ENCODE results near the gene TM2D3.
"Not testable (repeated sequence)": the region's sequence is repeated elsewhere in the genome, so short reads cannot be mapped to it uniquely, and the experiment has no call there.

TM2D3 gene

DNA sequence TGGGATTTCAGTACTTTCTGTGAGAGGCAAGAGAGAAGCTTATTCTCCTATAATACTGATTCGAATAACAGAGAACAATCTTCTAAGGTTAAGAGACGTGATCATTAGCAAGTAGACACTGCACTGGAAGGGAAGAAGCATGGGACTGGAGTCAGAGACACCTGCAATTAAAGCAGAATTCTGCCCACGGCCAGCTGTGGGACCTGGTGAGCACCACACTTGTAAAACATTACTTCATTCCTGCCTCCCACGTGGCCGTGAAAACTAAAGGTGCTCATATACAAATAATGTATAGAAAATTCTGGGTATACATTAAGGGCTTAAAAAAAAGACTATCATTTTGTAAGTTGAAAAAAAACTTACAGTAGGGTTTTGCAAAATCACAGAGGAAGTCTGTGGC is 2.0 kb downstream of the TM2D3 start:
- no peaks in the 10 kb centered on the region for H3K9me3 ChIP-seq (ENCODE audit: low read length)
- H3K4me1 ChIP-seq (ENCODE audit: insufficient read depth, low read length): peaks cover 15% of the 10 kb centered on the region
- no peak overlapping the region for H2AFZ ChIP-seq (ENCODE audit: low read depth, low read length)
- no peaks in the 10 kb centered on the region for H3K27me3 ChIP-seq (ENCODE audit: insufficient read depth, low read length)
- H3K36me3 ChIP-seq (ENCODE audit: insufficient read depth, low read length): peaks cover 30% of the 10 kb centered on the region
- peak overlapping the region; percentile 54 for H3K4me3 ChIP-seq (ENCODE audit: low read length)

DNA sequence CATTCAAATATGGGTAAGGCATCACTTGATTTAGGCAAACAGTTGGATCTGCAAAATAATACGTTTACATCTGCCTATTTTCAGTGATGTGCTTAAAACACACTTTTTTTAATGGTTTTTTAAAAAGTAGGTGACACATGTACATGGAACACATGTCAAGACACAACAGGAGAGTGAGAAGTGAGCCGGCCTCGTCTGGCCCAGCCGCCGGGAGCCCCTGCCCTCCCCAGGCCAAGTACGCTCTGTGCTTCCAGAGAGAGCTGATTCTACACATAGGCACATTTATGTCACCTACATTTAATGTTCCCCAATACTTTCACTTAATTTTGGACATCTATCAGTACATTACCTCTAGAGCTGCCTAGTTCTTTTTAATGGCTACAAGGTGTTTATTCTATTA is 3.8 kb downstream of the TM2D3 start:
- no peaks in the 10 kb centered on the region for H3K9me3 ChIP-seq (ENCODE audit: low read length)
- H3K36me3 ChIP-seq (ENCODE audit: insufficient read depth, low read length): peaks cover 44% of the 10 kb centered on the region
- H3K27me3 ChIP-seq (ENCODE audit: insufficient read depth, low read length): no peaks in the 10 kb centered on the region
- peaks cover 15% of the 10 kb centered on the region for H3K4me1 ChIP-seq (ENCODE audit: insufficient read depth, low read length)
- H3K4me3 ChIP-seq (ENCODE audit: low read length): no peak overlapping the region
- H2AFZ ChIP-seq (ENCODE audit: low read depth, low read length): no peak overlapping the region

DNA sequence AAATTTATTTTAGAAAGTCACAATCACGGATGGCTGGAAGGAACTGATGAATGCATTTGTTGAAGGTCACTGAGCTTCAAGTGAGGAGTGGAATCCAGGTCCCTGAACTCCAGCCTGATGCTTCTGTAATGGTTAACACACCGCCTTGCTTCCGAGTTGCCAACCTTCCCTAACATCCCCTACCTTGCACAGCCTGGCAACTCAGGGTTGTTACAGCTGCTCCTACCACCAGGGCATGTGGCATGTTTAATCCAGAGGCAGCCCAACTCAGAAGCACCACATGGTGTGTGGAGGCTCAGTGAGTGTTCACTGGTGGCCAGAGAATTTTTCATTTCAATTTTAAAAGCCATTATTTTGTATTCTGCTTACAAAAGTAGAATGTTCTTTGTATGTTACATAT is 4.9 kb downstream of the TM2D3 start:
- Histone ChIP-seq H3K4me1 (ENCODE audit: insufficient read depth, low read length) (peaks cover 15% of the 10 kb centered on the region), H3K27me3 (ENCODE audit: insufficient read depth, low read length) (no peaks in the 10 kb centered on the region), H3K4me3 (ENCODE audit: low read length) (no peak overlapping the region), H3K36me3 (ENCODE audit: insufficient read depth, low read length) (peaks cover 52% of the 10 kb centered on the region), H3K9me3 (ENCODE audit: low read length) (no peaks in the 10 kb centered on the region), H2AFZ (ENCODE audit: low read depth, low read length) (no peak overlapping the region)

DNA sequence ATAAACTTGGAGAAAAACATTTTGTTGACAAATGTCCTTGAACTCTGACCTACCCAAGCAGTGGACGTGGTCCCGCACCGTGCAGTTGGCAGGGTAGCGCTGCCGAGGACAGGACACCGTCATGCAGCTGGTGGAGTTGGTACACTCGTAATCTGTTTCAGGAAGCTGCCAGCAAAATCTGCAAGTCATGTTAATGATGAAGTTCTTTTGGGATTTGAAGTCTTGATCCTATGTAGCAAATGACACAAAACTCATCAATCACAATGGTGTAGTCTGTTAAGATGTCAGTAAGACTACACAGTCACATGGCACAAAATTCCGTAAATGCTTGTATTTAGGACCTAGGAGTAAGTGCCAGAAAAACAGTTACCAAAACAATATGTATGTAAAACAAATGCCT is 5.5 kb downstream of the TM2D3 start:
- H3K27me3 ChIP-seq (ENCODE audit: insufficient read depth, low read length): no peaks in the 10 kb centered on the region
- no peak overlapping the region for H3K4me3 ChIP-seq (ENCODE audit: low read length)
- H3K4me1 ChIP-seq (ENCODE audit: insufficient read depth, low read length): peaks cover 18% of the 10 kb centered on the region
- H3K9me3 ChIP-seq (ENCODE audit: low read length): no peaks in the 10 kb centered on the region
- no peak overlapping the region for H2AFZ ChIP-seq (ENCODE audit: low read depth, low read length)
- H3K36me3 ChIP-seq (ENCODE audit: insufficient read depth, low read length): peaks cover 57% of the 10 kb centered on the region

DNA sequence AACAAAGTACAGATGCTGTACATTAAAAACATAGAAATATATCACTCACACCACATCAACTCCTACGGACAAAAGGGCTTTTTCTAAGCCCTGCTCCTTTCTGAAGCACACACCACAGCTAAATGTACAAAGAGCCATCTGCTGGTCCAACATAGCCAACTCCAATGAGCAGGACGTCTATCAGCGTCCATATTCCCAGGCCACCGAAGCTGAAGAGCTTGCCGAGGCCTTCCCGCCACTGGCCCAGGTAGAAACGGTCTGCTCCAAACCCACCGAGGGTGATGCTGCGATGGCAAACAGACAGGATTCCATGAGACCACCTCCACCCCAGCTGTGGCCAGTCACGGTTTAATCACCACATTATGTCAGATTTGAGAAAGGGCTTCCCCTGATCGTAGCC is 9.8 kb downstream of the TM2D3 start:
- Histone ChIP-seq H2AFZ (ENCODE audit: low read depth, low read length) (no peak overlapping the region), H3K4me1 (ENCODE audit: insufficient read depth, low read length) (peaks cover 3% of the 10 kb centered on the region), H3K4me3 (ENCODE audit: low read length) (no peak overlapping the region), H3K9me3 (ENCODE audit: low read length) (no peaks in the 10 kb centered on the region), H3K36me3 (ENCODE audit: insufficient read depth, low read length) (peaks cover 66% of the 10 kb centered on the region), H3K27me3 (ENCODE audit: insufficient read depth, low read length) (no peaks in the 10 kb centered on the region)

DNA sequence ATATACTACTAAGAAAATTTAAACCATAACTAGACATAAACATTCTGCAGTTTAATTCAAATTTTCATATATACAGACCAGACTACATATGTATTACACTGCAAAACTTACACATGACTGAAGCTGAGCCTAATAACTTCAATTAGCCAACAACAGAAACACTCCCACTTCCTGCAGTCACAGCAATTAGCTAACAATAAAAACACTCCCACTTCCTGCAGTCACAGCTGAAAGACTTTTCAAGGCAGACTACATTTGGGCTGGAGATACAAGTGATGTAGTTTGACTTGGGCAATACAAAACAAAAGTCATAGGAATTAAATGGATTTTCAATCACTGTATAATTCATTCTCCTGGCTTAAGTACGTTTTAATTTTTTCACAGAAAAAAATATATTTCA is 10.3 kb downstream of the TM2D3 start:
- H3K27me3 ChIP-seq (ENCODE audit: insufficient read depth, low read length): no peaks in the 10 kb centered on the region
- H3K9me3 ChIP-seq (ENCODE audit: low read length): no peaks in the 10 kb centered on the region
- peaks cover 62% of the 10 kb centered on the region for H3K36me3 ChIP-seq (ENCODE audit: insufficient read depth, low read length)
- no peak overlapping the region for H3K4me3 ChIP-seq (ENCODE audit: low read length)
- peaks cover 3% of the 10 kb centered on the region for H3K4me1 ChIP-seq (ENCODE audit: insufficient read depth, low read length)
- no peak overlapping the region for H2AFZ ChIP-seq (ENCODE audit: low read depth, low read length)

DNA sequence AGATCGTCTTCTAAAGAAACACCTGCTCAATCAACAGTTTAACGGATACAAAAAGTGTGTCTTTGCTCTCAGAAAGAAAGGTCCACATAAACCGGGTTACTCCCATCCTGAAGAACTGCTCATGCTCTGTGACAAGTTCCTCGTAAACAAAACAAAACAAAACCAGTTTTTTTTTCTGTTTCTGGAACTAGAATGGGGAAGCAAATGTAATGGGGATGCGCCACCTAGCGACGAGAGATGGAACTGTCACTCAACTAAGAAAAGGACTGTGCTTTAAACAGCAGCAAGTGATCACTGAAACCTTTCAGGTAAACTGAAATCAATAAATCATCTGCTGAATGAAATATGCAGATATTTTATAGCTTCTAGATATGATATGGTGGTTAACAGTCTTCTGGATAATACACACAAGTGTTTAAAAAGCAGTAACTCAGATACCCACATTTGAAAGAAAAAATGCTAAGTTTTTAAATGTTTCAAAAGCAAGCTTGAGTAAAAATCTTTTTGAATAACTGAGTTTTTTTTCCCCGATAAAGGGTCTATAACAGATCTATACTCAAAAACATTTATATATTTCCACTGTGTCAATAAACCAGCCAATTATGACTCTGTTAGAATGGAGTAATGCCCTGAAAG is 10.9 kb downstream of the TM2D3 start:
- H3K4me1 ChIP-seq (ENCODE audit: insufficient read depth, low read length): peaks cover 3% of the 10 kb centered on the region
- H2AFZ ChIP-seq (ENCODE audit: low read depth, low read length): no peak overlapping the region
- no peak overlapping the region for H3K4me3 ChIP-seq (ENCODE audit: low read length)
- H3K36me3 ChIP-seq (ENCODE audit: insufficient read depth, low read length): peaks cover 55% of the 10 kb centered on the region
- H3K27me3 ChIP-seq (ENCODE audit: insufficient read depth, low read length): no peaks in the 10 kb centered on the region
- no peaks in the 10 kb centered on the region for H3K9me3 ChIP-seq (ENCODE audit: low read length)

DNA sequence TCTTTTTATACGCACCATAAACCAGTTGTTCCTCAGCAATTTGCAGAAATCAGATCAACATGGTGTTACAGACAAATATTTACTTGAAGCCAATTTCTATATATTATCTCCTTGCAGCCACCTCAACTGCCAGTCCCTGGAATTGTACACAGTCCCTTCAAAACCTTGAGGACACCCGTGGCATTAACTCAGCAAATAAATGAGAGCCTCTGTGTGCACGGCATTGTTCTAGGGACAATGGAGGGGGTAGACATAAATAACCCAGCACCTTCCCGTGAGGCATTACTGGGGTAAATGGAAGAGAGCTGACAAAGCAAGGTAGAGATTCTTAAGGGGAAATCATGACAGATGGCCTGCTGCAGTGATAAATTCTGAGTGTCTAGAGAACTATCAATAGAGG is 12.5 kb downstream of the TM2D3 start:
- H3K27me3 ChIP-seq (ENCODE audit: insufficient read depth, low read length): no peaks in the 10 kb centered on the region
- H2AFZ ChIP-seq (ENCODE audit: low read depth, low read length): no peak overlapping the region
- H3K36me3 ChIP-seq (ENCODE audit: insufficient read depth, low read length): peaks cover 41% of the 10 kb centered on the region
- H3K4me1 ChIP-seq (ENCODE audit: insufficient read depth, low read length): peaks cover 3% of the 10 kb centered on the region
- H3K9me3 ChIP-seq (ENCODE audit: low read length): no peaks in the 10 kb centered on the region
- no peak overlapping the region for H3K4me3 ChIP-seq (ENCODE audit: low read length)

DNA sequence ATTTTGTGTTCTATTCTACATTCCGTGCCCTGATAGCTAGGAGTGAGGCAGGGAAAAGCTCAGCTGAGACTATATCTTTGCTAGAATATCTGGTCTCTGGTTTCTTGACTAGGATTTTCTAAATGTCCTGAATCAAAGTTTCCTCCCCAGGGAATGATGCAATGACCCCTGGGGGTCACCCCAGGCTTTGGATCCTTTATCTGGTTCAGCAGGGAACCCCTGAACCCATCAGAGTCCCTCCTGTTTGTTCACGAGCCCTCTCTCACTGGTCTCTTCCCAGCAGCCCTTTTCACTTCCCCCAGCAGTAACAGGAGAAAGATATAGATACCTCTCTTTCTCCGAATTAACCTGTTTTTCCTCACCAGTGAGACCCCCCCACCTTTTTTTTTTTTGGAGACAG is 14.3 kb downstream of the TM2D3 start:
- H3K9me3 ChIP-seq (ENCODE audit: low read length): no peaks in the 10 kb centered on the region
- no peak overlapping the region for H3K4me3 ChIP-seq (ENCODE audit: low read length)
- H3K27me3 ChIP-seq (ENCODE audit: insufficient read depth, low read length): no peaks in the 10 kb centered on the region
- peaks cover 32% of the 10 kb centered on the region for H3K36me3 ChIP-seq (ENCODE audit: insufficient read depth, low read length)
- H2AFZ ChIP-seq (ENCODE audit: low read depth, low read length): no peak overlapping the region
- peaks cover 3% of the 10 kb centered on the region for H3K4me1 ChIP-seq (ENCODE audit: insufficient read depth, low read length)

DNA sequence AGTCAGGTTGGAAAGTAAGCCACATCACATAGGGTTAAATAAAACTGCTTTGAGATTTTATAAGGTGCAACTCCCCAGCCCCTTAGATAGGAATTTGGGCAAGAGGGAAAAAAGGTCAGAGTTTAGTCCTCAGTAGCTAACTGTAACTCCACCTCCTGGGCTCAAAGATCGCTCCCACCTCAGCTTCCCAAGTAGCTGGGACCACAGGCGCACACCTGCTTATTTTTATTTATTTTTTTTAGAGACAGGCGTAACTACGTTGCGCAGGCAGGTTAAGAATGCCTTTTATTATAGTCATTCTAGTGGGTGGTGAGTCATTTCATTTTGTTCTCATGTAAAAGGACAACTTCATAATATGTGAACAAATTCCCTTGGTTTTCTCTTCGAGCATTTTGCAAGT is 14.7 kb downstream of the TM2D3 start:
- Histone ChIP-seq H3K9me3 (ENCODE audit: low read length) (no peaks in the 10 kb centered on the region), H3K27me3 (ENCODE audit: insufficient read depth, low read length) (no peaks in the 10 kb centered on the region), H3K4me1 (ENCODE audit: insufficient read depth, low read length) (peaks cover 3% of the 10 kb centered on the region), H3K36me3 (ENCODE audit: insufficient read depth, low read length) (peaks cover 29% of the 10 kb centered on the region), H2AFZ (ENCODE audit: low read depth, low read length) (no peak overlapping the region), H3K4me3 (ENCODE audit: low read length) (no peak overlapping the region)

DNA sequence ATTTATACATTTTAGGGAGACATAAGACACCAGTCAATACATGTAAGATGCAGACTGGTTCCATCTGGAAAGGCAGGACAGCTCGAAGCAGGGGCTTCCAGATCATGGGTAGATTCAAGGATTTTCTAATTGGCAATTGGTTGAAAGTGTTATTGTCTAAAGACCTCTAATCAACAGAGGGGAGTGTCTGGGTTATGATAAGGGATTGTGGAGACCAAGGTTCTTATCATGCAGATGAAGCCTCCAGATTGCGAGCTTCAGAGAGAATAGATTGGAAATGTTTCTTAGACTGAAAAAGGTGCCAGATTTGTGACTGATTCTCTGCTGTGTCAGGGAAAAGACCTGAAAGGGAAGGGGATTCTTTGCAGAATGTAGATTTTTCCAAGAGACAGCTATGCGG is 15.1 kb downstream of the TM2D3 start:
- H3K27me3 ChIP-seq (ENCODE audit: insufficient read depth, low read length): no peaks in the 10 kb centered on the region
- no peaks in the 10 kb centered on the region for H3K9me3 ChIP-seq (ENCODE audit: low read length)
- no peak overlapping the region for H2AFZ ChIP-seq (ENCODE audit: low read depth, low read length)
- H3K36me3 ChIP-seq (ENCODE audit: insufficient read depth, low read length): peaks cover 24% of the 10 kb centered on the region
- no peak overlapping the region for H3K4me3 ChIP-seq (ENCODE audit: low read length)
- peaks cover 2% of the 10 kb centered on the region for H3K4me1 ChIP-seq (ENCODE audit: insufficient read depth, low read length)

DNA sequence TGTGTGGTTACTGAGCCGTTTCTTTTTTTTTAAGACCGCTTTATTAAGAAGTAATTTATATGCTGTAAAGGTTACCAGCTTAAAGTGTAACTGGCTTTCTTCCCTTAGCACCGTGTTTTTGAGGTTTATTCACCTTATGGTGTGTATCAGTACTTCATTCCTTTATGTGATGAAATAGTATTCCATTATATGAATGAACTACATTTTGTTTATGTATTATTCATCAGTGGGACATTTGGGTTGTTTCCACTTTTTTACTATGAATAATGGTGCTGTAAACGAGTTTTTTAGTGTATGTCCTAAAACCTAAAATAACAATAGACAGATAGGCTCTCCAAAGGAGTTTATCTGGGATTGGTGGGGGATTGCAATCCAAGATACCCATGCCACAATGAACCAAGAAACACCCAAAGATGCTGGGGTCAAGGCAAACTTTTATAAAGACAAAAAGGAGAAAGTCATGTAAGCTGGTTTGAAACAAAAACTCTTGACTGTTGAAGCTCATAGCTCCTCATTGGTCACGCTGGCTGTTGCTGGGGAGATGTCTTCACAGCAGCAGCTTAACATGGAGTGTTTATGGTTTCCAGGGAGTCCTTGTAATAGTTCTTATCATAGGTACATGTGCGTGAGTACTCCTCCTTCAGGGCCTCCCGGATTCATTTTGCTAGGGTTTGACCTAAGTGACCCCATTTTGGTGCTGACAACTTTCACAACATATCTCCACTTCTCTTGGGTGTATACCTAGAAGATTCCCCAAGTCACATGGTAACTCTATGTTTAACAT is 16.0 kb downstream of the TM2D3 start:
- Histone ChIP-seq H3K4me1 (ENCODE audit: insufficient read depth, low read length) (no peaks in the 10 kb centered on the region), H2AFZ (ENCODE audit: low read depth, low read length) (no peak overlapping the region), H3K9me3 (ENCODE audit: low read length) (no peaks in the 10 kb centered on the region), H3K4me3 (ENCODE audit: low read length) (no peak overlapping the region), H3K36me3 (ENCODE audit: insufficient read depth, low read length) (peaks cover 22% of the 10 kb centered on the region), H3K27me3 (ENCODE audit: insufficient read depth, low read length) (no peaks in the 10 kb centered on the region)

DNA sequence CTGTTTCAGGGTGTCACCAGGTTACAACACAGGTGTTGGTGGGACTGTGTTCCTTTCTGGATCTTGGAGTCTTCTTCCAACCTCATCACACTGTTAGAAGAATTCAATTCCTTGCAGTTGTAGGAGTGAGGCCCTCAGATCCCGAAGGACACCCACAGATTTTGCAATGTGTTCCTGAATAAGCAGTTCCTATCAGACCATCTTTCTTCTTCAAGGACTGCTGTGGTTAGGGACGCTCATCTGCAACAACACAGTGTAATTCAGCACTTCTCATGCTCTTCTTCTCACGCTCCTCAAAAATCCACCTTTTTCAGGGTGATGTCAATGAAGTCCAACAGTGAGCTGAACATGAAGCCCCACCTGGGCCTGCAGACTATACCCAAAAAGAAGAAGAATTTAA is 18.8 kb downstream of the TM2D3 start:
- no peaks in the 10 kb centered on the region for H3K9me3 ChIP-seq (ENCODE audit: low read length)
- no peaks in the 10 kb centered on the region for H3K27me3 ChIP-seq (ENCODE audit: insufficient read depth, low read length)
- no peaks in the 10 kb centered on the region for H3K4me1 ChIP-seq (ENCODE audit: insufficient read depth, low read length)
- H2AFZ ChIP-seq (ENCODE audit: low read depth, low read length): no peak overlapping the region
- H3K4me3 ChIP-seq (ENCODE audit: low read length): no peak overlapping the region
- peaks cover 4% of the 10 kb centered on the region for H3K36me3 ChIP-seq (ENCODE audit: insufficient read depth, low read length)

DNA sequence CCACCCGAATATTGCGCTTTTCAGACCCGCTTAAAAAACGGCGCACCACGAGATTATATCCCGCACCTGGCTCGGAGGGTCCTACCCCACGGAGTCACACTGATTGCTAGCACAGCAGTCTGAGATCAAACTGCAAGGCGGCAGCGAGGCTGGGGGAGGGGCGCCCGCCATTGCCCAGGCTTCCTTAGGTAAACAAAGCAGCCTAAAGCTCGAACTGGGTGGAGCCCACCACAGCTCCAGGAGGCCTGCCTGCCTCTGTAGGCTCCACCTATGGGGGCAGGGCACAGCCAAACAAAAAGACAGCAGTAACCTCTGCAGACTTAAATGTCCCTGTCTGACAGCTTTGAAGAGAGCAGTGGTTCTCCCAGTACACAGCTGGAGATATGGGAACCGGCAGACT is 25.5 kb downstream of the TM2D3 start:
- H3K36me3 ChIP-seq (ENCODE audit: insufficient read depth, low read length); H2AFZ ChIP-seq (ENCODE audit: low read depth, low read length); H3K27me3 ChIP-seq (ENCODE audit: insufficient read depth, low read length); H3K4me3 ChIP-seq (ENCODE audit: low read length); H3K4me1 ChIP-seq (ENCODE audit: insufficient read depth, low read length); H3K9me3 ChIP-seq (ENCODE audit: low read length): not testable (repeated sequence)
